Mesendoderm (in vitro differentiated cells): Measurements from ENCODE around the gene ACOT7. TPM values are rescaled to one million over a fixed set of nuclear protein-coding genes. Genes with fewer than 3 reads are reported as not detected.
"Not testable (repeated sequence)": the region's sequence is repeated elsewhere in the genome, so short reads cannot be mapped to it uniquely, and the experiment has no call there.

Experiments
- DNase-seq: peaks from one replicate; pipeline ENCODE4 v3.0.0; 2013
- H2AK5ac ChIP-seq: 2 replicates; pipeline ENCODE4 v1.6.1; 2013; ENCODE audit warnings: low read length, inconsistent platforms
- H2BK120ac ChIP-seq: 2 replicates; pipeline ENCODE4 v1.6.1; 2013; ENCODE audit warnings: low read depth, mild to moderate bottlenecking, low read length, moderate library complexity, mixed read lengths
- H2BK15ac ChIP-seq: replicated peaks from 2 replicates; pipeline ENCODE4 v1.6.1; 2013; ENCODE audit warnings: low read depth, mild to moderate bottlenecking, moderate library complexity
- H2BK5ac ChIP-seq: 2 replicates; pipeline ENCODE4 v1.6.1; 2013; ENCODE audit warnings: low read length, inconsistent platforms
- H3K18ac ChIP-seq: 2 replicates; pipeline ENCODE4 v1.6.1; 2013; ENCODE audit warnings: mild to moderate bottlenecking, low read length, mixed read lengths
- H3K23ac ChIP-seq: one replicate; pipeline ENCODE4 v1.6.1; 2013; ENCODE audit warnings: low read length
- H3K27ac ChIP-seq: 2 replicates; pipeline ENCODE4 v1.5.1; 2013; ENCODE audit warnings: low read depth, mild to moderate bottlenecking, inconsistent platforms, low read length, moderate library complexity
- H3K27me3 ChIP-seq: 2 replicates; pipeline ENCODE4 v1.6.1; 2013; ENCODE audit warnings: low read length, control low read depth, mild to moderate bottlenecking, inconsistent platforms; ENCODE audit not compliant: insufficient read depth, poor library complexity
- H3K36me3 ChIP-seq: 2 replicates; pipeline ENCODE4 v1.6.1; 2013; ENCODE audit warnings: low read length, inconsistent platforms; ENCODE audit not compliant: control insufficient read depth, insufficient read depth
- H3K4ac ChIP-seq: one replicate; pipeline ENCODE4 v1.6.1; 2013; ENCODE audit warnings: low read depth, mild to moderate bottlenecking, low read length, moderate library complexity
- H3K4me1 ChIP-seq: 2 replicates; pipeline ENCODE4 v1.6.1; 2013; ENCODE audit warnings: low read depth, low read length, inconsistent platforms; ENCODE audit not compliant: control insufficient read depth
- H3K4me2 ChIP-seq: 2 replicates; pipeline ENCODE4 v1.6.1; 2013; ENCODE audit warnings: low read length
- H3K4me3 ChIP-seq: 2 replicates; pipeline ENCODE4 v1.5.1; 2013; ENCODE audit warnings: mild to moderate bottlenecking, low read length
- H3K56ac ChIP-seq: one replicate; pipeline ENCODE4 v1.6.1; 2013; ENCODE audit warnings: low read length
- H3K79me1 ChIP-seq: 2 replicates; pipeline ENCODE4 v1.6.1; 2013; ENCODE audit warnings: low read length, inconsistent platforms
- H3K79me2 ChIP-seq: 2 replicates; pipeline ENCODE4 v1.6.1; 2013; ENCODE audit warnings: mild to moderate bottlenecking, low read length; ENCODE audit not compliant: control insufficient read depth, insufficient read depth
- H3K9ac ChIP-seq: 2 replicates; pipeline ENCODE4 v1.6.1; 2013; ENCODE audit warnings: low read length, inconsistent platforms
- H4K5ac ChIP-seq: one replicate; pipeline ENCODE4 v1.6.1; 2013; ENCODE audit warnings: low read length
- H4K8ac ChIP-seq: one replicate; pipeline ENCODE4 v1.6.1; 2013; ENCODE audit warnings: low read depth, mild to moderate bottlenecking, control low read depth, low read length, moderate library complexity
- WGBS: extraction: QIAGEN DNeasy Blood & Tissue Kit; methylation state at CpG from one replicate; pipeline ENCODE4 v1.1.7; 2013; ENCODE audit warnings: low lambda C conversion rate, missing lambda C conversion rate; ENCODE audit not compliant: insufficient coverage; ENCODE audit errors: extremely low coverage; 5-methylcytosine and 5-hydroxymethylcytosine counted together
- polyA plus RNA-seq, 2 experiments: library from polyadenylated mRNA; stranded (reverse); fragments of 200-250 nt; gene quantifications; one replicate each; pipeline ENCODE4 v1.2.3, GENCODE V29; 2013

Gene ACOT7, protein sequence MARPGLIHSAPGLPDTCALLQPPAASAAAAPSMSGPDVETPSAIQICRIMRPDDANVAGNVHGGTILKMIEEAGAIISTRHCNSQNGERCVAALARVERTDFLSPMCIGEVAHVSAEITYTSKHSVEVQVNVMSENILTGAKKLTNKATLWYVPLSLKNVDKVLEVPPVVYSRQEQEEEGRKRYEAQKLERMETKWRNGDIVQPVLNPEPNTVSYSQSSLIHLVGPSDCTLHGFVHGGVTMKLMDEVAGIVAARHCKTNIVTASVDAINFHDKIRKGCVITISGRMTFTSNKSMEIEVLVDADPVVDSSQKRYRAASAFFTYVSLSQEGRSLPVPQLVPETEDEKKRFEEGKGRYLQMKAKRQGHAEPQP
- polyA plus RNA-seq (2013, experiment 1 of 2): 101 TPM
- polyA plus RNA-seq (2013, experiment 2 of 2): 108 TPM

DNA sequence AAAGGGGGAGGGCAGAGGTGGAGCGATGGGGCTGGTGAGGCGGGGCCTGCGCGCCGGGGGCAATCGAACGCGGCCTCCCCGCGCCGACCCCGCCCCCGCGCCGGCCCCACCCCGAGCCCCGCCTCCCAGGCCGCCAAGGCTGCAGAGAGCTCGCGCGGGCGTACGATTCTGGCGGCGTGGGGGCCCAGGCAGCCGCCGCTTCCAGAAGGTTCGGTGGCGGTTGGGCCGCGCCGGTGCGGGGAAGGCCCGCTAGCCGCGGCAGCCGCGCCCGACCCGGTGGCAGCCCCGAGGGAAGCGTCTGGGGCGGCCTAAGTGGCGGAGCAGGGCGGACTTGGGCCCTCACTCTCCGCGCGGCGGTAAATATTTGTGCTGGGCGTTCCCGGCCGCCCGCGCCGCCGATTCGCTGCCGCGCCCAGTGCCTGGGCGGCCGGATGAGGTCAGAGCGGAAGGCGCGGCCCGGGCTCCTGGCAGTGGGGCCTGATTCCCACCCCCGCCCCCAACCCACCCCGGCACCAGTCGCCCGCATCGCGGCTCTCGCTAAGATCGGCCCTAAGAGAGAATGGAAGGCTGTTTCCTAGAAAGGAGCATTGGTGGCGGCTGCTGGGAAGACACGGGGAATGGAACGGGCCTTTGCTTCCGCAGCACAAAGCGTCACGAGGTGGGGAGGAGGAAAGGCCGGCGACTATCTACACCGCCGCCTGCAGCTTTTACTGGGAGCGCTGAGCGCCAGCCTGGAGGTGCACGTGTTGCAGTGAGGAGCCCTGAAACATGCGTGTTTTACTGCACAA is at the start of gene ACOT7:
Gene ACOT7 (minus strand): TSS at position 368 of the 788 bp plus-strand sequence. CDS start 368 bp downstream, outside the sequence.
- H3K9ac ChIP-seq: peak within 1 kb of the TSS; percentile 77
- no peak within 1 kb of the TSS for H2BK5ac ChIP-seq
- H3K4me1 ChIP-seq: peaks cover 7% of the 10 kb centered on the region
- peak within 1 kb of the TSS; percentile 85 for H3K18ac ChIP-seq
- no peaks in the 10 kb centered on the region for H3K36me3 ChIP-seq
- no peak within 1 kb of the TSS for H3K23ac ChIP-seq
- peak within 1 kb of the TSS; percentile 56 for H3K4ac ChIP-seq
- no peak within 1 kb of the TSS for H2AK5ac ChIP-seq
- H3K56ac ChIP-seq: peak within 1 kb of the TSS; percentile 93
- H3K4me2 ChIP-seq: peak within 1 kb of the TSS; percentile 82
- H4K5ac ChIP-seq: no peak within 1 kb of the TSS
- H4K8ac ChIP-seq: no peak within 1 kb of the TSS
- DNase-seq: peak; percentile 95
- WGBS: no CpG with 5 or more reads among the region's 87 CpGs
- peak within 1 kb of the TSS; percentile 91 for H3K27ac ChIP-seq
- H3K27me3 ChIP-seq: no peaks in the 10 kb centered on the region
- H2BK120ac ChIP-seq: no peak within 1 kb of the TSS
- peak within 1 kb of the TSS; percentile 38 for H3K4me3 ChIP-seq
- H2BK15ac ChIP-seq: no peak within 1 kb of the TSS
- H3K79me1 ChIP-seq: peaks cover 12% of the 10 kb centered on the region
- peaks cover 21% of the 10 kb centered on the region for H3K79me2 ChIP-seq

DNA sequence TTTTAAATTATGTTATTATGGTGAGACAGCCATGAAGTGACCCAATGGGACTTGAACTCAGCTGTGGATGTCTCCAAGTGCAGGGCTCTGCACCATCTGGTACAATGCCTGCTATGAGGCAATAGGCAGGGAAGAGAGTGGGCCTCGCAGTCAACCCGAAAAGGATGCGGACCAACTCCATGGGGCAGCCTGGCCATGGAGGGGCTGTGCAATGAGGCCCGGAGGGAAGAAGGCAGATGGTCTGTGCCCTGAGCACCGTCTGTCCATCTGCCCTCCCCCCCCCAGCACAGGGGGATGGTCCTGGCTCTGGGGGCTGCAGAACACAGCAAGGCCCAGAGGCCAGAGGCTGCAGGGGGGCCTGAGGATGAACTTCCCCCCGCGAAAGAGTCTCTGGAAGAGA is 48.0 kb upstream of the ACOT7 start:
- H2BK15ac ChIP-seq: no peak overlapping the region
- no peaks in the 10 kb centered on the region for H3K27me3 ChIP-seq
- no peak overlapping the region for H3K4me3 ChIP-seq
- H3K27ac ChIP-seq: no peak overlapping the region
- no peak overlapping the region for H2BK5ac ChIP-seq
- no peak overlapping the region for H3K23ac ChIP-seq
- H3K4me1 ChIP-seq: no peaks in the 10 kb centered on the region
- no peak overlapping the region for H4K8ac ChIP-seq
- H3K9ac ChIP-seq: no peak overlapping the region
- H3K36me3 ChIP-seq: no peaks in the 10 kb centered on the region
- H2BK120ac ChIP-seq: no peak overlapping the region
- DNase-seq: no peak
- no peak overlapping the region for H3K4me2 ChIP-seq
- no peak overlapping the region for H3K4ac ChIP-seq
- no peaks in the 10 kb centered on the region for H3K79me2 ChIP-seq
- no peak overlapping the region for H4K5ac ChIP-seq
- no peak overlapping the region for H3K18ac ChIP-seq
- no CpG with 5 or more reads among the region's 7 CpGs for WGBS
- H2AK5ac ChIP-seq: no peak overlapping the region
- no peak overlapping the region for H3K56ac ChIP-seq
- H3K79me1 ChIP-seq: no peaks in the 10 kb centered on the region

DNA sequence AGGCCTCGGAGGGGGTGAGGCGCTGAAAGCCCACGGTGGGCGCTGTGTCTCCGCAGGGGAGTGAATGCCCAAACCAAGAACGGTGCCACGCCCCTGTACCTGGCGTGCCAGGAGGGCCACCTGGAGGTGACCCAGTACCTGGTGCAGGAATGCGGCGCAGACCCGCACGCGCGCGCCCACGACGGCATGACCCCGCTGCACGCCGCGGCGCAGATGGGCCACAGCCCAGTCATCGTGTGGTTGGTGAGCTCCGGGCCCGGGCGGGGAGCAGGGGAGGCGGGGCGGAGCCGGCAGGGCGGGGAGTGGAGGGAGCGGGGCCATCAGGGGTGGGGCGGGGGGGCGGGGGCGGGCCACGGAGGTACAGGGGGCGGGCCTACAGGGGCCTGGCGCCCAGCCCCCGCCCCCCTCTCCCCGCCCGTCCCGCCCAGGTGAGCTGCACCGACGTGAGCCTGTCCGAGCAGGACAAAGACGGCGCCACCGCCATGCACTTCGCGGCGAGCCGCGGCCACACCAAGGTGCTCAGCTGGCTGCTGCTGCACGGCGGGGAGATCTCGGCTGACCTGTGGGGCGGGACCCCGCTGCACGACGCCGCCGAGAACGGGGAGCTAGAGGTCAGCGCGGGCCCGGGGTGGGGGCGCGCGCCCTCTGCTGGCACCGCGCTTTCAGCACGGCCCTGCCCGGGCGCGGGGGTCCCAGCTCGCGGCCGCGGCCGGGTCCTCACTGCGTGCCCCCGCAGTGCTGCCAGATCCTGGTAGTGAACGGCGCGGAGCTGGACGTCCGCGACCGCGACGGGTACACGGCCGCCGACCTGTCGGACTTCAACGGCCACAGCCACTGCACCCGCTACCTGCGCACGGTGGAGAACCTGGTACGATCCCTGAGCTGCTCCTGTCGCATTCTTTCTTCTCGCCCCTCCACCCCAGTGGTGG is 46.9 kb upstream of the ACOT7 start:
- Histone ChIP-seq H4K8ac (no peak overlapping the region), H3K4ac (no peak overlapping the region), H2BK5ac (no peak overlapping the region), H3K36me3 (no peaks in the 10 kb centered on the region), H2AK5ac (no peak overlapping the region), H2BK15ac (no peak overlapping the region), H4K5ac (no peak overlapping the region), H3K79me2 (no peaks in the 10 kb centered on the region), H3K27me3 (no peaks in the 10 kb centered on the region), H3K23ac (no peak overlapping the region), H3K4me1 (no peaks in the 10 kb centered on the region), H3K18ac (no peak overlapping the region), H3K79me1 (no peaks in the 10 kb centered on the region), H2BK120ac (no peak overlapping the region), H3K4me3 (no peak overlapping the region), H3K9ac (no peak overlapping the region), H3K4me2 (no peak overlapping the region), H3K56ac (peak overlapping the region; percentile 82), H3K27ac (no peak overlapping the region)
- no CpG with 5 or more reads among the region's 101 CpGs for WGBS
- DNase-seq: peak; percentile 73

DNA sequence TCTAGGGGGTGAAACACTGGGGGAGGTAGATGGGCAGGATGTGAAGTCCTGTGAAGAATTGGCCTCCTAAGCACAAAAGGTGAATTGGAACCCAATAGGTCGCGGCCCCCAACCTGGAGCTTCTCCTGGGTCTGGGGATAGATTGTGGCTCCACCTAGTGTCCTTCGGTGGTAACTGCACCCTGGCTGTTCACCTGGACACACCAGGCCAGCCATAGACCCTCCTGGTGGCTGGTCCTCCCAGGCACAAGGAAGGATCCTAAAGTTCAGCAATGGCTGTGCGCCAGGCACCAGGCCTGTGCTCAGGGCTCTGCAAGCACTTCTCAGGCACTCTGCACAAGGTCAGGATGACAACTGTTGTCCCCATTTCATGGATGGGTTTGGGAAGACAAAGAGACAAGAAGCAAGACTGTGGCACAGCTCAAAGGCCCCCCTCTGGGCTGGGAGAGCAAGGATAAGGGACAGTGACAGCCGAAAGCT is 44.5 kb upstream of the ACOT7 start:
- no peak overlapping the region for H2AK5ac ChIP-seq
- no peak overlapping the region for H4K8ac ChIP-seq
- no peak overlapping the region for H2BK120ac ChIP-seq
- no peak overlapping the region for H4K5ac ChIP-seq
- H3K18ac ChIP-seq: no peak overlapping the region
- H3K27ac ChIP-seq: no peak overlapping the region
- H3K9ac ChIP-seq: no peak overlapping the region
- H3K36me3 ChIP-seq: no peaks in the 10 kb centered on the region
- no peaks in the 10 kb centered on the region for H3K27me3 ChIP-seq
- H3K79me2 ChIP-seq: no peaks in the 10 kb centered on the region
- no peaks in the 10 kb centered on the region for H3K4me1 ChIP-seq
- no peak overlapping the region for H2BK5ac ChIP-seq
- H2BK15ac ChIP-seq: no peak overlapping the region
- peak; percentile 91 for DNase-seq
- WGBS: no CpG with 5 or more reads among the region's 5 CpGs
- no peak overlapping the region for H3K23ac ChIP-seq
- no peak overlapping the region for H3K56ac ChIP-seq
- H3K4me3 ChIP-seq: no peak overlapping the region
- H3K4me2 ChIP-seq: no peak overlapping the region
- no peak overlapping the region for H3K4ac ChIP-seq
- no peaks in the 10 kb centered on the region for H3K79me1 ChIP-seq

DNA sequence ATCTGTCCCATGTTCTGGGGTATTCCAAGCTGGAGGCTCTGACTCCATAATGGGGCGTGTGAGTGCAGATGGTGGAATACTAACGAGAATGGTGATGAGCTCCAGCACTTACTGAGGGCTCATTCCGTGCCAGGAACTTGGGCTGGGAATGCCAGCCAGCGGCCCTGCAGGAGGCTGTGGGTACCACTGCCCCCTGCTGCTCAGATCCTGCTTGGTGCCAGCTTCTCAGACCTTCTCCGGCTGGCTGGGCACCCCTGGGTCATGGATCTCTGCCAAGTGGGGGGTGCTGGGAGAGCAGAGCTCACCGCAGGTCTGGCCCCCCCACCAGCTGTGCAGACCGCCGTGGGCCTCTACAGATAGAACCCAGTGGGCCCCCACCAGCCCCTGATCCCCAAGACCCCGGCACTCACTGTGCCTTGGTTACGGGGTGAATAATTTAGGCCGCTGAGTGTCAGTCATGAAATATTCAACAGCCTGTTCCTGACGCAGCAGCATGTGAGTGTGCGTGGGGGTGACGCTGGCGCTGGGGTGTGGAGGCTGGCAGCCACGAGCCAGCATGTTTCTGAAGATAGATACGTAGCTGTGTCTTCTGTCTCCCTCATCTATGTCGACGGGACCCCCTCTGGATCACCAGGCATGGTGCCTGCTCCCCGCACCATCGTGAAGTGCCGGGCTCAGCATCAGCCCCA is 43.6 kb upstream of the ACOT7 start:
- H3K9ac ChIP-seq, H3K36me3 ChIP-seq, H3K4me3 ChIP-seq, H3K4me1 ChIP-seq, H2BK120ac ChIP-seq, H3K56ac ChIP-seq, H4K5ac ChIP-seq, H3K27me3 ChIP-seq, DNase-seq, H3K23ac ChIP-seq, H3K4ac ChIP-seq, H4K8ac ChIP-seq, H3K27ac ChIP-seq, H3K79me2 ChIP-seq, H3K18ac ChIP-seq, H3K4me2 ChIP-seq, H3K79me1 ChIP-seq, H2BK15ac ChIP-seq, H2BK5ac ChIP-seq, H2AK5ac ChIP-seq: not testable (repeated sequence)
- WGBS: no CpG with 5 or more reads among the region's 22 CpGs
